ENCODE measurements around the gene ITGB2.

The ITGB2 gene

GRCh38 chr21:44847261-44848056, 73.2 kb downstream of the ITGB2 start:
- DNase-seq (ENCODE audit: low read depth in 1 of 2, low spot score in 1 of 2) = no peak
- TF ChIP-seq JUND (IDR thresholded peaks at IDR 0.05; ENCODE audit: low read depth) = no peak
- in situ Hi-C loops (cut with HindIII; ENCODE audit: low pct_unique_long_range_greater_than_20kb, low sequenced_read_pairs) = no loop called here

GRCh38 chr21:44846485-44847260, 74.0 kb downstream of the ITGB2 start:
- no peak for TF ChIP-seq JUND (IDR thresholded peaks at IDR 0.05; ENCODE audit: low read depth)
- peak; percentile 70 to 74 for DNase-seq (ENCODE audit: low read depth in 1 of 2, low spot score in 1 of 2)
- in situ Hi-C loops (cut with HindIII; ENCODE audit: low pct_unique_long_range_greater_than_20kb, low sequenced_read_pairs) = no loop called here

GRCh38 chr21:44846224-44846484, 74.5 kb downstream of the ITGB2 start:
- no peak for DNase-seq (ENCODE audit: low read depth in 1 of 2, low spot score in 1 of 2)
- no peak for TF ChIP-seq JUND (IDR thresholded peaks at IDR 0.05; ENCODE audit: low read depth)
- in situ Hi-C loops (cut with HindIII; ENCODE audit: low pct_unique_long_range_greater_than_20kb, low sequenced_read_pairs) = no loop called here

GRCh38 chr21:44845418-44846223, 75.1 kb downstream of the ITGB2 start:
- DNase-seq (ENCODE audit: low read depth in 1 of 2, low spot score in 1 of 2) = peak; percentile 75 to 80
- no peak for TF ChIP-seq JUND (IDR thresholded peaks at IDR 0.05; ENCODE audit: low read depth)
- in situ Hi-C loops (cut with HindIII; ENCODE audit: low pct_unique_long_range_greater_than_20kb, low sequenced_read_pairs) = no loop called here

- TF ChIP-seq JUND (IDR thresholded peaks at IDR 0.05; ENCODE audit: low read depth) = no peak
- DNase-seq (ENCODE audit: low read depth in 1 of 2, low spot score in 1 of 2) = no peak
- in situ Hi-C loops (cut with HindIII; ENCODE audit: low pct_unique_long_range_greater_than_20kb, low sequenced_read_pairs) = no loop called here
Observed at GRCh38 chr21:44844256-44844655, 76.4 kb downstream of the ITGB2 start.

GRCh38 chr21:44842721-44843445, 77.8 kb downstream of the ITGB2 start:
- in situ Hi-C loops (cut with HindIII; ENCODE audit: low pct_unique_long_range_greater_than_20kb, low sequenced_read_pairs) = no loop called here
- DNase-seq (ENCODE audit: low read depth in 1 of 2, low spot score in 1 of 2) = no peak
- TF ChIP-seq JUND (IDR thresholded peaks at IDR 0.05; ENCODE audit: low read depth) = no peak

GRCh38 chr21:44842087-44842486, 78.6 kb downstream of the ITGB2 start:
- TF ChIP-seq JUND (IDR thresholded peaks at IDR 0.05; ENCODE audit: low read depth) = no peak
- in situ Hi-C loops (cut with HindIII; ENCODE audit: low pct_unique_long_range_greater_than_20kb, low sequenced_read_pairs) = no loop called here
- DNase-seq (ENCODE audit: low read depth in 1 of 2, low spot score in 1 of 2) = no peak

GRCh38 chr21:44840771-44841170, 79.9 kb downstream of the ITGB2 start:
- DNase-seq (ENCODE audit: low read depth in 1 of 2, low spot score in 1 of 2) = no peak
- in situ Hi-C loops (cut with HindIII; ENCODE audit: low pct_unique_long_range_greater_than_20kb, low sequenced_read_pairs) = no loop called here
- TF ChIP-seq JUND (IDR thresholded peaks at IDR 0.05; ENCODE audit: low read depth) = no peak

GRCh38 chr21:44838951-44839350, 81.7 kb downstream of the ITGB2 start:
- in situ Hi-C loops (cut with HindIII; ENCODE audit: low pct_unique_long_range_greater_than_20kb, low sequenced_read_pairs) = no loop called here
- TF ChIP-seq JUND (IDR thresholded peaks at IDR 0.05; ENCODE audit: low read depth) = no peak
- DNase-seq (ENCODE audit: low read depth in 1 of 2, low spot score in 1 of 2) = no peak

GRCh38 chr21:44838039-44838895, 82.4 kb downstream of the ITGB2 start:
- in situ Hi-C loops (cut with HindIII; ENCODE audit: low pct_unique_long_range_greater_than_20kb, low sequenced_read_pairs) = no loop called here
- no peak for DNase-seq (ENCODE audit: low read depth in 1 of 2, low spot score in 1 of 2)

GRCh38 chr21:44837537-44837936, 83.2 kb downstream of the ITGB2 start:
- in situ Hi-C loops (cut with HindIII; ENCODE audit: low pct_unique_long_range_greater_than_20kb, low sequenced_read_pairs) = no loop called here
- no peak for DNase-seq (ENCODE audit: low read depth in 1 of 2, low spot score in 1 of 2)
- TF ChIP-seq JUND (IDR thresholded peaks at IDR 0.05; ENCODE audit: low read depth) = no peak

More at GRCh38 chr21:44838039-44838895, 82.4 kb downstream of the ITGB2 start:
- no peak for TF ChIP-seq JUND (IDR thresholded peaks at IDR 0.05; ENCODE audit: low read depth)
